Stimulated activated CD4-positive, alpha-beta T cell treated with anti-CD3 and anti-CD28 coated beads, Interleukin-15, amount 100 ng/mL, for 48 hours (primary cell): ENCODE measurements around the gene ACTA2.
"Not testable (repeated sequence)": the region's sequence is repeated elsewhere in the genome, so short reads cannot be mapped to it uniquely, and the experiment has no call there.

Source experiments
- DNase-seq, 2 donors: peaks; one replicate each; pipeline ENCODE4 v3.0.0-alpha.2; 2020; ENCODE audit warnings: low read depth in 2 of 2

The ACTA2 gene

DNA sequence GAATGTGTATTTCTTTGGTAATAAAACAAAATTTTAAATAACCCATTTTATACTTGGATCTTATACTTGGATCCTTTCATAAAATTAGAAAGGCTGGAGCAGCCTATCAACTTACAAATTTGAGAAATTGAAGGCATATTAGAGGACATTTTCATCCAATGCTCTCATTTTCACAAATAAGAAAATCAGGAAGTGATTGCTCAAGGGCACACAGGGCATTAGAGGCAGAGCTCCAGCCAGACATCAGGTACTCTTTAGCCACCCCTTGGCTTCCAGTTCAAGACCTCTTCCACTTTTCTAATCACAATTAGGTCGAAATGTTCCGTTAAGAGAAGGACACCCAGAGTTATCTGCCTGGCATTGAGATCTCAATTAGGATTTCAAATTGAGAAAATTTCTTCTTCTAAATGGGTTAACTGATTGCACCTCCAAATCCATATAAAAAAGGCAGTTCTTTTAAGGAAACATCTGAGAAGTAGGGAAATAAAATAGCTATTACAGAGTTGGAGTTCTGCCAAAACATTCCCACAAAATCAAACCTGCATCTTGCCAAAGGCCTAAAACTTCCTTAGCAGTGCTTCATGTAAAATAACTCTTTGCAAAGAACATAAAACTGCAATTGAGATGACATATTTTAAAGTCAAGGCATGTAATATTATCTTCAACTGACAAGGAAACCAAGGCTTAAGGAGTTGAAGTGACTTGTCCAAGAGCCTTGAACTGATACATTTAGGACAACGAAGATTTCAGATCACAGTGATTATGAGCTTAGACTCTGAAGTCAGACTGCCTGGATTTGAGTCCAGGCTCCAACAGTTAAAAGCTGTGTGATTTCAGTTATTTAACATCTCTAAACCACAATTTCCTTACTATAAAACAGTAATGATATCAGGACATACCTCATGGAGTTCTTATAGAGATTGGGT, 2.4 kb downstream of the ACTA2 start:
- no peak for DNase-seq

DNA sequence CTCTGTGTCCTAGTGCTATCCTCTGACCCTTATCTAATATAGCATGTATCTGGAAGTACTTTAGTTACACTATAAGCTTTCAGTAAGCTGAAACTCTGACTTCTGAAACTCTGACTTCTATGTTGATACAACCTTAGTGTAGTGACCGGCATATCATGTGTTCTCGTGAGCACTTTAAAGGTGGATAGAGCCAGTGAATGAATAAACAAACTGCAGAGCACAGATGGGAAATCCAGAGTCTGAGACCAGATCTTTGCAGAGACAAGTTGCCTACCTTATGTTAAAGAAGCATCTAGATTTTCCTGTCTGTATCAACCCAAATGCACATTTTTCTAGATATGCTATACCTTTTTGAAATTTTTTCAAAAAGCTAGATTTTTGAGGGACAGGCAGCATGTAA, 3.5 kb downstream of the ACTA2 start:
- DNase-seq, result no peak

DNA sequence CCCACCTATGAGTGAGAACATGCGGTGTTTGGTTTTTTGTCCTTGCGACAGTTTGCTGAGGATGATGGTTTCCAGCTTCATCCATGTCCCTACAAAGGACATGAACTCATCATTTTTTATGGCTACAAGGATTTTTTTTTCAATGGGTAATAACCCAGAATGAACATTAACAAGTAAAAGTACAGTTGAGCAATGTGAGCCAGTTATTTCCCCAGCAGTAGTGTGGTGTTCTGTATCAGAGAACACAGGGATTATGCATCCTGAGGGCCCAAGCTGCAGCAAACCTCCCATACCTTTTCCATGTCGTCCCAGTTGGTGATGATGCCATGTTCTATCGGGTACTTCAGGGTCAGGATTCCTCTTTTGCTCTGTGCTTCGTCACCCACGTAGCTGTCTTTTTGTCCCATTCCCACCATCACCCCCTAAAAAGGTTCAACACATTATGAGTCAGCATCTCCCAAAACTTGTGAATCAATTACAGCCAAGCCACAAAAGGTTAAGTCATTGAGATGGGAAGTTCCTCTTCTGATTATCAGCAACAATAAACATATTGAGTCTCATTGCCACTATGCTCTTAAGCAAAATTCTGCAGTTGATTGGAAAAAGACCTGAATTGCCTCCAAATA, 5.5 kb downstream of the ACTA2 start:
- no peak for DNase-seq

DNA sequence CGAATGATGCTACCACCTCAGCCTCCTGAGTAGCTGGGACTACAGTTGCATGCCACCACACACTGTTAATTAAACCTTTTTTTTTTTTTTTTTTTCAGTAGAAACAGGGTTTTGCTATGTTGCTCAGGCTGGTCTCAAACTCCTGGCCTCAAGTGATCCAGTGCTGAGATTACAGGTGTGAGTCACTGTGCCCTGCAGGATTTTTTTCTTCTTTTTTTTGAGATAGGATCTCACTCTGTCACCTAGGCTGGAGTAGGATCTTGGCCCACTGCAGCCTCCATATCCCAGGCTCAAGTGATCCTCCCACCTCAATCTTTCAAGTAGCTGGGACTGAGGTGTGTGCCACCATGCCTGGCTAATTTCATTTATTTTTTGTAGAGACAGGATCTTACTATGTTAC, 6.4 kb downstream of the ACTA2 start:
- DNase-seq, result no peak

DNA sequence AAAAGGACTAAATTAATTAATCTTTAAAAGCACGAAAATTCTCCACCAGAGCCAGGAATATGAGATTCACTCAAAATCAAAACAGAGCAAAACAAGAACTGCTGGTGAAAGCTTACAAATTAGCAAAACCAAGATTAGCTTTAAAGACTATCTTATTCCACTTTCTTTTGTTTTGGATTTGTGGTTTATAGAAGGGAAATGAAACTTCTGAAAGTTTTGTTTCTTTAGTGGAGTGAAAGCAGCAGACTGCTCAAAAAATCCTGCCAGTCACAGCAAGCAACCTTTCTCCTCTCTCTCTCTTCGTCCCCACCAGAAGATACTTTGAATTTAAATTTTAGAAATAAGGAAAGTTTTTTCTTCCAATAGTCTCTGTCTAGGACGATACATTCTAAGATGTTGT, 7.8 kb downstream of the ACTA2 start:
- no peak for DNase-seq

DNA sequence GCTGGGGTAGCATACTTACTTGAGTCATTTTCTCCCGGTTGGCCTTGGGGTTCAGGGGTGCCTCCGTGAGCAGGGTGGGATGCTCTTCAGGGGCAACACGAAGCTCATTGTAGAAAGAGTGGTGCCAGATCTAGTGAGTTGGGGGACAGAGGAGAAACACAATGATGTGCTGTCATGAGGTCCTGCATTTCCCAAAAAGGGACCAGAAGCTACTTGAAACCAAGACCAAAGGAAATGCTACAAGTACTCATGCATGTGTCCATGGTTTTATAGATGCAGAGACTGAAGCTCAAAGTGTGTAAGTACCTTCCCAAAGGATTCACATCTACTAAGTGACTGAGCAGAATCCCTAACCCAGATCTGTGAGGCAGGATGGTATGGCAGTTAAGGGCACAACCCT, 8.8 kb downstream of the ACTA2 start:
- no peak for DNase-seq

DNA sequence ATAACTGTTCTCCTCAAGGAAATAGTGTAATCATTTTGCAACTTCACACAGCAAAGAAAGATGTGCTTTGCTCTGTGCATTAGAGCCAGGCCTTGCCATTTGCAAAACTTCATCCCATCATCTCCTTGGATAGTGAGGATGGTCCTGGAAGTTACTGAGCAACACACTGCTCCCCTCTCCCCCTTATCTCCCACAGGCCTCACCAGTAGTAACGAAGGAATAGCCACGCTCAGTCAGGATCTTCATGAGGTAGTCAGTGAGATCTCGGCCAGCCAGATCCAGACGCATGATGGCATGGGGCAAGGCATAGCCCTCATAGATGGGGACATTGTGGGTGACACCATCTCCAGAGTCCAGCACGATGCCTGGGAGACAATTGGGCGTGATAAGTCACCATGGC, 11.5 kb downstream of the ACTA2 start:
- DNase-seq, result no peak

DNA sequence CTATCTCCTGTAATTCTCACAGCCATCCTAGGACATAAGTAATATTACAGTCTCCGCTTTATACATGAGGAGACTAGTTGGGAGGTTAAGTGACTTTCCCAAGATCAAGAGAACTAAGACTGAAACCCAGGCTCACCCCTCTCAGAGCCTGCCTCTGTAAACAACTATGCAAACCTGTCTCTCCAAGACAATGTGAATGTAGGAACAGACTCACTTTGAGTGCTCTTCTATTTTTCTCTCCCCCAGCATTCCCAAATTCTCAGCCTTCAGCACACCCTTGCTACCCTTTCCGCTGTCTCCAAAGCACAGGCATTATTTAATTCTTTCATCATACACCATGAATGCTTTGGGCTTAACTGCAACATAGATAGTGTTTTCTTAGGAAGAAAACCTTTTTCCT, 13.6 kb downstream of the ACTA2 start:
- no peak for DNase-seq

DNA sequence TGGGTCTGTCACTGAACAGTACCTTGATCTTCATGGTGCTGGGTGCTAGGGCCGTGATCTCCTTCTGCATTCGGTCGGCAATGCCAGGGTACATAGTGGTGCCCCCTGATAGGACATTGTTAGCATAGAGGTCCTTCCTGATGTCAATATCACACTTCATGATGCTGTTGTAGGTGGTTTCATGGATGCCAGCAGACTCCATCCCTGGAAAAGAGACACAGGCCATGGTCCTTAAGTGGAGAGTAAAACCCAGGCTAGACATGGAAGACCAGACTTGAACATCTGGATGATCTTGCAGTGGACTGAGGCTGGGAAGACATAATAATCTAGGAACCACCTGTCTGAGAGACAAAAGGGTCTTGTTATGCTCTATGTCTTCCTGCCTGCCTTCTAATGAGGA, 14.5 kb downstream of the ACTA2 start:
- no peak for DNase-seq

DNA sequence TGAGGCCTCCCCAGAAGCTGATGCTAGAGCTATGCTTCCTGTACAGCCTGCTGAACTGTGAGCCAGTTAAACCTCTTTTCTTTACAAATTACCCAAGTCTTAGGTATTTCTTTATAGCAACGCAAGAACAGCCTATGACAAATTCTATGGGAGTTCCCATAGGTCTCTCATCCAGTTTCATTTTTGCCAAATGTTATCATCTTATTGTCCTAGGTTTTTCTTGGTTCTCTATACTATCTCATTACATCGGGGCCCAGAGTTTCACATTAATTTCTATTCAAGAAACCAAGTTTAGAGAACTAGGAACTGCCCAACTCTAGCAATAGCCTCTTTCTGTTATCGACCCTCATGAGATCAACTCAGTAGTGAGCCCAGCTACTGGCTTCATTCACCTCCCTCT, 15.9 kb downstream of the ACTA2 start:
- no peak for DNase-seq

DNA sequence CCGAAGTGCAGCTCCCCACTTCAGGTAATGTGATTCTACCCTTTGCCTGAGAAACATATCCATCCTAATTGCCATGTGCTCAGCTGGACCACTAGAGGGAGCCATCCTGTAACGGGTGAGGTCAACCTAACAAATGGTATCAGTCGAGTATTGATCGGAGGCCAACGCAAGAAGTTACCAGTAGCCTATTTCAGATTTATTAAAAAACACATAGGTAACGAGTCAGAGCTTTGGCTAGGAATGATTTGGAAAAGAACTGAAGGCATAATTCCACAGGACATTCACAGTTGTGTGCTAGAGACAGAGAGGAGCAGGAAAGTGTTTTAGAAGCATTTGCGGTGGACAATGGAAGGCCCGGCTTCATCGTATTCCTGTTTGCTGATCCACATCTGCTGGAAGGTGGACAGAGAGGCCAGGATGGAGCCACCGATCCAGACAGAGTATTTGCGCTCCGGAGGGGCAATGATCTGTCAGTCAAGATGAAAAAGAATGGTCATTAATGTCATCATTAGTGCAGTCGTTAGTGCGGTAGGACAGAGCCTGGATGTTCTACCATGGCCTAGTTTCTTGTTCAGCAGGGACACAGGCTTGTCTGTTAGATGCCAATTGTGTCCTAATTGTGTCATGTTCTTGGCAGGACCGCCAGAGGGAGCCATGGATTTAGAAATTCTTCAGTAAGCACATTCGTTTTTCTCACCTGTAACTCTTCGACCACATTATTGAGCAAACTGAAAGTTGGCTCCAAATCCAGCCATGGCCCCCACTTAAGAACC, 17.5 kb downstream of the ACTA2 start:
- DNase-seq, result peak; percentile 48 to 60

DNA sequence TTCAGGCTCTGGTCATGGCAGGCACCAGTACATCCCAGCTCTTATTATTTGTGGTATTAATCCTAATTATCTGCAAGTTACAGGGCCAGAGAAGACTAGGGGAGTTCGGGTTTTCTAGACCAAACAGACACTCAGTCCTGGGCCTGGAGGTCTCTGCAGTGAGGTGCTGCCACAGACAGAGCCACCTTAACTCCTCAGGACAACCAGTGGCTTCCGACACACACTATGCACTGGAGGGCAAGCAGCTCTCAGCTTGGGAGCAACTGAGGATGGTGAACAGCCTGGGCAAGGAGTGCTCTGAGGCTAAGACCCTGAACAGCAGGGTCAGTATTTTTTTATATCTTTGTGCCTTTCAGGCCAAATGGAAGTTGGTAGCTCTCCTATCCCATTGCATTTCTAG, 19.0 kb downstream of the ACTA2 start:
- DNase-seq, result no peak

DNA sequence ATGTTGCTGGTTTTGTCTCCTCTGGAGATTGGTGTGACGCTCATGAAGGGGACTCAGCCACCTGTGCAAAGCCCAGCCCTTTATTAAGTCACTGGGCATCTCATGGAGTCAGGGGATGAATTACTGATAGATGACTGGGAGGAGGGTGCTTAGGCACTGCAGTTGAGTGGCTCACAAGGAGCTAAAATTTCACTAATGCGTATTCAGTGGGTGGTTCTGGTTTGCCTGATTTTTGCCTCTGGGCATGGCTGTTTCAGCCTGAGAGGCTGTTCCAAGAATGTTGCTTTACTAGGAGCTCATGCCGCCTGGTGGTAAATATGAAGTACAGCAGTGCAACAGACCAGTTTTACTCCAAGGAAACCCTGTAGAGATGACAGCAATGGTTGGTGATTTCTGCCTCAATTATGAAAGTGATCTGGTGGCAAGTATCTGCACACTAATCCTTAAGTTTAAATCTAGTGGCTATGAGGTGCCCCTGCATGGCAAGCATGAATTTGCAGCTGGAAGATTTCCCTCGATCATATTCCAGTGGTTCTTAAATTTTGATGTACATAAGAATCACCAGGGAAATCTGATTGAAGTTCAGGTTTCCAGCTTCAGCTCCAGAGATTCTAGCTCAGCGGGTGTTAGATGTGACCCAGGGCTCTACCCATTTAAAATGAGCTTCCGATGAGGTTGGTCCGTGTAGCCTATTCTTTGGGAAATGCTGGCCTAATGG, 19.9 kb downstream of the ACTA2 start:
- peak; percentile 15 to 20 for DNase-seq

DNA sequence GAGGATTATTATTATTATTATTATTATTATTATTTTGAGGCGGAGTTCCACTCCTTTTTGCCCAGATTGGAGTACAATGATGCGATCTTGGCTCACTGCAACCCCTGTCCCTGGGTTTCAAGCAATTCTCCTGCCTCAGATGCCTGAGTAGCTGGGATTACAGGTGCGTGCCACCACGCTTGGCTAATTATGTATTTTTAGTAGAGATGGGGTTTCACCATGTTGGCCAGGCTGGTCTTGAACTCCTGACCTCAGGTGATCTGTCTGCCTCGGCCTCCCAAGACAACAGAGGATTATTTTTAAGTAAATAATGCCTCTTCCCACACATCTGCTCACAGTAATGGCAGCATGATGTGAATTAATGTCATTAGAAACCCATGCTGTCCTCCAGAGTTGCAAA, 20.5 kb downstream of the ACTA2 start:
- not testable (repeated sequence) for DNase-seq

DNA sequence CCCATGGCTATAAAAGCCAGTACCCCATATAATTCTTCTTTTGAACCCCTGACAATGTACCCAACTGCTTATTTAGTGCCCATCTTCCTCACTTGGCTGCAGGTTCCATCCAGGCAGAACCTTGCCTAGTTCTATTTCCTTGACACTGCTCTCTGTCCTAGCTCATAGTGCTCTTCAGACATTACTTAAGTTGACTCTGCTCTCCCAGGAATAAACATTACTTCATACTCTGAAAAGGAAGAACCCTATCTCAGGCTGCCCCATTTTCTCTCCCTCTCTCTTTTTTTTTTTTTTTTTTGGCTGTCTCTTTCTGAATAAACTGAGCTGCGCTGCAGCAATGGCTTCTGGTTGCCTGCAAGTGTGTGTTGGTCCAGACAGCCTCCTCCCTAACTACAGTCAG, 21.0 kb downstream of the ACTA2 start:
- no peak for DNase-seq

DNA sequence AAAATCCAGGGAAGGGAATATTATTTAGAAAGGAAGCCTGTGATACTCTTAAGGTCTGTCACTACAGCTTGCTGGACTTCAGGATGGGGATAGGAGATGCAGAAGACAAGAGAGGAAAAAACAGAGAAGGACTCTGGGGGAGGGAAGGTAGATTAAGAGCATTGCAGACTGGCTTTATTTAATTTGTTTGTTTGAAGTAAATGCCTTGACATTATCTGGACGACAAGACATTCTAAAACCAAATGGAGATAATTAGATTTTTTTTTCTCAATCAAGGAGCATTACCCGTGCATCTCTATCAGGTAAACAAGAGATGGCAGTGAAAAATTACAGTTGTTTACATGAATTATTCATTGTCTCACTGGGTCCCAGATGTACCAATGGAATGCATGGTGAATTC, 24.3 kb downstream of the ACTA2 start:
- DNase-seq, result no peak

DNA sequence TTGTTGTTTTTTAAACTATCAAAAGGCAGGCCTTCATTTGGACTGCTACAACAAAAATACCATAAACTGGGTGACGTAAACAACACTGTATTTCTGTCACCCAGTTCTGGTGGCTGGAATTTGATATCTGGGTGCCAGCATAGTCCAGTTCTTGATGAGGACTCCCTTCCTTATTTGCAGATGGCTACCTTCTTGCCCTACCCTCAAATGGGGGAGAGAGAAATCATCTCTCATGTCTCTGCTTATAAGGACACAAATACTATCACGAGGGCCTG, 25.2 kb downstream of the ACTA2 start:
- no peak for DNase-seq

DNA sequence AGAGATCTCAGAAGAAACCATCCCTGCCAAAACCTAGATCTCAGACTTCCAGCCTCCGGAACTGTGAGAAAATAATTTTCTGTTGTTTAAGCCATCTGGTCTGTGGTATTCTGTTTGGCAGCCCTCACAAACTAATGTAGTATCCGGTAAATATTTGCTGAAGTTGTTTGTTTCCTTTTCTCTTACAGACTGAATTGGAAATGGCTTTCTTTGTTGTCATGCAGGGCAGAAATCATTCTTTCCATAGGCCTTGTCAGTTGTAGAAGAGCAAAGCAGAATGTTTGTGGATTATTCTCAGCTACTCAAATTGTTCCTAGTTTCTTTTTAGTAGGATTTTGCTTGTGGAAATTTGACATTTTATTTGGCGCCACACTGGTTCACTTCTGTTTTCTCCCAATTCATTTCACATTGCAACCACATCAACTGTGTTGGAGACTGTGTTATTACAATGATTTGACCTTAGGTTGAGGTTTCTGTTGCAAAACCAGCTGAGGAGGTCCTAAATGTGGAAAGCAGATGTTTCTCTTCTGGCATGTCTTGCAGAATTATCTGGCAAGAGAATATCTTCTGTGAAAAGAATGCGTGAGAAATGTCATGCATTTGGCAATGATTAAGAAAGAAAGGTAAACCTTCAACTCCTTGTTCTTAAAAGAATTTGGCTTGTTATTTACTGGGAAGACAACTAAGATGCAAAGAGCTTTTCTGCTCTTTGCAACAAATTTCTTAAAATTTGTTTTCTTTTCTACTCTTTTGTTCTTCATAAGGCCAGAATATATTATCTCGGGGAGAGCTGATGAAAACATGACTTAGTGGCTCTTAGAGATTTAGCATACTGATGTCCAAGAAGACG, 25.8 kb downstream of the ACTA2 start:
- DNase-seq, result no peak

DNA sequence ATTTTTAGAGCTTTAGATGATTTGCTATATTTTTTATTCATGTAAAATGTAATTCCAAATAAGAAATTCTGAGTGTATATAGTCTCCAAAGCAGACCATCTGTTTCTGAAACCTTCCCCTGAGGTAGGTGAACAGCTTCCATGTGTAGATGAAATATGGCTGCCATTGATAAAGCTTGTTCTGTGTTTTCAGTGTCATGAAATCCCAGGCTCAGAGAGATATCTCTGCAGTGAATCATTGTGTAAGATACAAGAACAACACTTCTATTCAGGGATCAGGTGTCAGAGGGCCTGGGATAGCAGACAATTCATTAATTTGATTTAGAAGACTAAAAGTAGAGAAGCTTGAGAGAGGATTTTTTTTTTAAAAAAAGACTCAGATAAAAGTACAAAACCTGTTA, 29.1 kb downstream of the ACTA2 start:
- no peak for DNase-seq

DNA sequence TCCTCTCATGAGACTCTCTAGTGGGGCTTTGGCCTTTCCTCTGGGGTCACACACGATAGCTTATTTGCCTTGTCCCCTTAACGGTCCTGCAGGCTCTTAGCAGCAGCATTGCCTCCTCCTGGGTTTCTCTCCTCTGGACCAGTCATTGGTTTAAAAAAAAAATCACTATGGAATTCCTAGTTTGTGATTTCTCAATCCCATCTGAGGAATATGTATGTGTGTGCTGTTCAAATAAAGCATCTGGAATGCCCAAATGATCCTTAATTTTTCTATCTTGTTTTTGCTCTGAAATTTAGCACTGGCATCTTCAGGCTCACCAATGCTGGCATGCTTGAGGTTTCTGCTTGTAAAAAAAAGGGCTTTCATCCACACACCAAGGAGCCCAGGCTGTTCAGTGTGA, 30.5 kb downstream of the ACTA2 start:
- no peak for DNase-seq

DNA sequence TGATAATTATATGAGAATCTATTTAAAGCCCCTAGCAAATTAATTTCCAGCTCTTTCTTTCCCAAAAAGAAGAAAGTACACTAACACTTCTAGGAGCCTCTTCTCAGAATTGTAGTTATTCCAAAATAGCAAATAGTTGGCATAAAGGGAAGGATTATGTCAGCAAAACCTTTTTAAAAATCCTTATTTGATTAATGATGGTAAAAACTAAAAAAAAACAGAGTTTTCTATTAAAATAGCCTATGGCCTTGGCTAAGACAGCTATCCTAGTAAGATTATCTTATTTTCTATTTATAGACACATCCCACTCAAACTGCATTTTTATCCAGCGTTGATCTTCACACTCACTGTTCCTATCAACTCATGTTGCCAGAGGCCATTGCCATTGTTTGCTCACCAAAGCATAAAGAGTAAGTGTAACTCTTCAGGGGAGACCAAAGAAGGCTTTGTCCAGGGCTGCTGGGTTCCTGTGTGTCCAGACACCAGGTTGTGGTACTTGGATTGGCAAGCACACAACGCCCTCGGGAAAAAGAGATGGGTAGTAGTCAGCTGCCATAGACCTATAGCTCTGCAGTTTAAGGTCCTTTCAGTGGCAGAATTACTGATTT, 31.5 kb downstream of the ACTA2 start:
- DNase-seq, result no peak
